Measurements from ENCODE around the gene PIP4K2A. TPM values are rescaled to one million over a fixed set of nuclear protein-coding genes. Genes with fewer than 3 reads are reported as not detected.

The PIP4K2A gene
- total and polyA plus RNA-seq, 2 of the 8 experiments (the other 6 are each of a cell fraction or from before 2014, with no cell fraction given): 19.0 to 60.9 TPM

DNA sequence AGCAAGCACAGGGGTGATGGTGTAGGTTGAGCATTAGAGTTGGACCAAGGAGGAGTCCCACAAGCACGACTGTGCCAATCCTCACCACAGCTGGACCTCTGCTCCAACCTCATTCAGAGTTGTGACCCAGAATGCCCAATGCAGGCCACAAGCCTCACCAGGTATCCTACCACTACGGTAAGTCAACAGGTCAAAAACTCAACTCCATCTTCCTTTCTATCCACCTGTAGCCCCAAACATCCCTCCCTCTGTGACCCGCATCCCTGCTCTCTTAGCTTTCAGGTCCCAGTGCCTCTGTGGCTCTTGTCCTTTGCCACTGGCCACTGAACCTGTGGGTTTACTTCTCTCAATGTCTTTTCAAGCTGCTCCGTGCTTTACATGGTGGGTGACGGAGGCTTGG, 112.8 kb downstream of the PIP4K2A start:
- Histone ChIP-seq H3K9ac (replicated peaks in 1 of 4; ENCODE audit: extremely low read depth in 1 of 4, low read depth in 3 of 4, low read length in 3 of 4) (no peak overlapping the region), H3K36me3 (ENCODE audit: control insufficient read depth in 2 of 4, insufficient read depth in 4 of 4, low read length in 3 of 4) (no peaks in the 10 kb centered on the region; a peak in 1 of 8 replicates), H4K91ac (replicated peaks; ENCODE audit: insufficient read length, low read length) (no peak overlapping the region), H3K56ac (replicated peaks; ENCODE audit: insufficient read length, low read depth, low read length) (no peak overlapping the region), H2BK12ac (ENCODE audit: low read depth, low read length) (no peak overlapping the region), H3K23ac (ENCODE audit: insufficient read length) (no peak overlapping the region), H3K18ac (ENCODE audit: extremely low read depth, low read length) (no peak overlapping the region), H3K4ac (replicated peaks; ENCODE audit: insufficient read length, low read depth, low read length) (no peak overlapping the region), H2AFZ (ENCODE audit: low read length) (no peak overlapping the region), H4K20me1 (replicated peaks in 1 of 2; ENCODE audit: control insufficient read depth in 1 of 2, insufficient read depth in 2 of 2, low read length in 2 of 2) (peaks cover 0 to 4% of the 10 kb centered on the region in 2 experiments), H4K8ac (ENCODE audit: extremely low read depth, insufficient read depth, low read length) (no peak overlapping the region), H3K4me1 (replicated peaks in 1 of 4; ENCODE audit: control insufficient read depth in 3 of 4, insufficient read depth in 4 of 4, low read length in 3 of 4) (peaks cover 0 to 10% (median 1%) of the 10 kb centered on the region in 4 experiments; a peak in 3 of 7 replicates), H2AK5ac (ENCODE audit: low read depth, low read length) (no peak overlapping the region), H4K5ac (ENCODE audit: insufficient read length, low read depth, low read length) (no peak overlapping the region), H3K9me3 (ENCODE audit: insufficient read depth in 2 of 2, low read depth in 1 of 2, low read length in 1 of 2) (no peaks in the 10 kb centered on the region), H3K14ac (ENCODE audit: insufficient read length) (no peak overlapping the region), H3K4me2 (ENCODE audit: insufficient read depth in 1 of 2, low read depth in 2 of 2, low read length in 2 of 2) (no peak overlapping the region), H2BK20ac (ENCODE audit: low read length) (no peak overlapping the region), H3K79me1 (ENCODE audit: low read depth, low read length) (peaks cover 5% of the 10 kb centered on the region; the same call in 1 of the 2 replicates), H3K27me3 (replicated peaks in 1 of 4; ENCODE audit: control insufficient read depth in 3 of 4, extremely low read depth in 1 of 4, insufficient read depth in 3 of 4, low read length in 3 of 4) (no peaks in the 10 kb centered on the region), H3K79me2 (ENCODE audit: control insufficient read depth in 1 of 2, insufficient read depth in 2 of 2, low read length in 2 of 2) (peaks cover 0 to 13% of the 10 kb centered on the region in 2 experiments; a peak in 1 of 4 replicates), H2BK5ac (ENCODE audit: low read depth, low read length) (no peak overlapping the region; the same call in 1 of the 2 replicates), H2BK15ac (ENCODE audit: low read length) (no peak overlapping the region), H3K23me2 (ENCODE audit: low read depth, low read length) (no peaks in the 10 kb centered on the region), H3K4me3 (ENCODE audit: extremely low read depth in 1 of 4, insufficient read depth in 2 of 4, low read depth in 3 of 4, low read length in 4 of 4) (no peak overlapping the region), H3K27ac (ENCODE audit: low read depth, low read length) (no peak overlapping the region), H2BK120ac (replicated peaks; ENCODE audit: low read depth, low read length) (no peak overlapping the region)
- POLR2A ChIA-PET (ENCODE audit: partially characterized antibody): interaction anchor here (1.0 kb wide), 1 partner anchor 9 kb away, joined by 3 read pairs; no protein-coding TSS in a partner anchor
- DNase-seq (ENCODE audit: low read depth in 1 of 2, low spot score in 2 of 2): no peak
- CTCF ChIA-PET (ENCODE audit: partially characterized antibody): interaction anchor here (0.8 to 1.1 kb wide), 2 partner anchors 10 to 15 kb away, joined by 3 to 4 read pairs; no protein-coding TSS in a partner anchor
- FAIRE-seq: no peak
- WGBS, 2 experiments (ENCODE audit: extremely low coverage in 1 of 2, insufficient coverage in 1 of 2, insufficient read length in 1 of 2, insufficient replicate concordance in 2 of 2, low coverage in 1 of 2, low lambda C conversion rate in 2 of 2, missing lambda C conversion rate in 1 of 2): 92% methylated on average over 5 of the region's 5 CpGs; no CpG with 5 or more reads in 1 of the 2 experiments
- TF ChIP-seq TBP (IDR thresholded peaks at IDR 0.05; ENCODE audit: low read depth, low read length): no peak
- TF ChIP-seq, protein P1, sequence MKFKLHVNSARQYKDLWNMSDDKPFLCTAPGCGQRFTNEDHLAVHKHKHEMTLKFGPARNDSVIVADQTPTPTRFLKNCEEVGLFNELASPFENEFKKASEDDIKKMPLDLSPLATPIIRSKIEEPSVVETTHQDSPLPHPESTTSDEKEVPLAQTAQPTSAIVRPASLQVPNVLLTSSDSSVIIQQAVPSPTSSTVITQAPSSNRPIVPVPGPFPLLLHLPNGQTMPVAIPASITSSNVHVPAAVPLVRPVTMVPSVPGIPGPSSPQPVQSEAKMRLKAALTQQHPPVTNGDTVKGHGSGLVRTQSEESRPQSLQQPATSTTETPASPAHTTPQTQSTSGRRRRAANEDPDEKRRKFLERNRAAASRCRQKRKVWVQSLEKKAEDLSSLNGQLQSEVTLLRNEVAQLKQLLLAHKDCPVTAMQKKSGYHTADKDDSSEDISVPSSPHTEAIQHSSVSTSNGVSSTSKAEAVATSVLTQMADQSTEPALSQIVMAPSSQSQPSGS (IDR thresholded peaks at IDR 0.05; ENCODE audit: low read length): no peak
- TF ChIP-seq, protein P2, sequence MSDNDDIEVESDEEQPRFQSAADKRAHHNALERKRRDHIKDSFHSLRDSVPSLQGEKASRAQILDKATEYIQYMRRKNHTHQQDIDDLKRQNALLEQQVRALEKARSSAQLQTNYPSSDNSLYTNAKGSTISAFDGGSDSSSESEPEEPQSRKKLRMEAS (IDR thresholded peaks at IDR 0.05): no peak
- TF ChIP-seq POLR2AphosphoS5 (IDR thresholded peaks at IDR 0.05; ENCODE audit: low read depth, low read length): no peak
- TF ChIP-seq SRF (IDR thresholded peaks at IDR 0.05; ENCODE audit: low read depth, low read length): no peak
- no peak for TF ChIP-seq RNF2 (IDR thresholded peaks at IDR 0.05; ENCODE audit: borderline replicate concordance, low read depth, low read length, missing control alignments, poor library complexity, severe bottlenecking)
- TF ChIP-seq CHD1 (IDR thresholded peaks at IDR 0.05; ENCODE audit: low read depth, low read length): no peak
- no peak for TF ChIP-seq RFX5 (IDR thresholded peaks at IDR 0.05; ENCODE audit: borderline replicate concordance, low read depth, low read length)
- no peak for TF ChIP-seq POU5F1 (IDR thresholded peaks at IDR 0.05; ENCODE audit: low read depth, low read length)
- TF ChIP-seq, protein P3, sequence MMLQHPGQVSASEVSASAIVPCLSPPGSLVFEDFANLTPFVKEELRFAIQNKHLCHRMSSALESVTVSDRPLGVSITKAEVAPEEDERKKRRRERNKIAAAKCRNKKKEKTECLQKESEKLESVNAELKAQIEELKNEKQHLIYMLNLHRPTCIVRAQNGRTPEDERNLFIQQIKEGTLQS (IDR thresholded peaks at IDR 0.05; ENCODE audit: insufficient read depth, low read depth, low read length): no peak
- no peak for TF ChIP-seq SP4 (IDR thresholded peaks at IDR 0.05; ENCODE audit: low read length)

Measured in H1 (cell line).